Liver (tissue), 3 donors: ENCODE data around the gene MARS1.

ENCODE experiments used
- CTCF ChIP-seq: fragments of 150-350 bp; IDR thresholded peaks from 2 replicates; pipeline ENCODE4 v1.5.1; 2017; ENCODE audit warnings: improper control_type of control experiment, low read depth, low read length; ENCODE audit not compliant: missing input control
- EGR1 ChIP-seq, 2 donors: IDR thresholded peaks; 2 replicates each; pipeline ENCODE4 v1.6.1; 2016 to 2018; ENCODE audit warnings: antibody characterized with exemption in 2 of 2, low read depth in 2 of 2
- MAX ChIP-seq: IDR thresholded peaks from 2 replicates; pipeline ENCODE4 v1.6.1; 2016; ENCODE audit warnings: antibody characterized with exemption
- NR2F2 ChIP-seq: IDR thresholded peaks from 2 replicates; pipeline ENCODE4 v1.6.1; 2016; ENCODE audit warnings: antibody characterized with exemption
- REST ChIP-seq: IDR thresholded peaks from 2 replicates; pipeline ENCODE4 v1.6.1; 2016; ENCODE audit warnings: antibody characterized with exemption, mild to moderate bottlenecking
- ZBTB33 ChIP-seq: IDR thresholded peaks from 2 replicates; pipeline ENCODE4 v1.6.1; 2016; ENCODE audit warnings: antibody characterized with exemption
- donor health status: healthy.
- donor health status: healthy.

- no peak for TF ChIP-seq CTCF
- TF ChIP-seq NR2F2, result no peak
- TF ChIP-seq EGR1 (IDR thresholded peaks at IDR 0.05; ENCODE audit: low read depth in 2 of 2), result no peak
- no peak for TF ChIP-seq MAX
- no peak for TF ChIP-seq REST
- no peak for TF ChIP-seq ZBTB33
Observed at GRCh38 chr12:57481671-57482070, 6.2 kb upstream of the MARS1 start.
